GM23338 (cell line): ENCODE results near the gene SLC4A5. TPM values are rescaled to one million over a fixed set of nuclear protein-coding genes. Genes with fewer than 3 reads are reported as not detected.

Experiments used
- ATAC-seq: fragments of 200-7000 bp; cut with Tn5 transposase; 3 replicates; pipeline ENCODE4 v1.9.1; 2020
- DNase-seq: peaks from one replicate; pipeline ENCODE4 v3.0.0-alpha.2; 2015; ENCODE audit warnings: low spot score
- H2AFZ ChIP-seq: fragments of 200-600 bp; sonication (generic); 2 replicates; pipeline ENCODE4 v1.8.0; 2016; ENCODE audit warnings: antibody characterized with exemption, mild to moderate bottlenecking, moderate library complexity
- H3F3A ChIP-seq: fragments of 200-600 bp; sonication (generic); replicated peaks from 2 replicates; pipeline ENCODE4 v1.8.0; 2017; ENCODE audit warnings: antibody characterized with exemption, mixed run types, low read depth
- H3K27ac ChIP-seq: fragments of 200-600 bp; sonication (generic); 2 replicates; pipeline ENCODE4 v1.6.1; 2016; ENCODE audit warnings: low read depth
- H3K27me3 ChIP-seq: fragments of 200-600 bp; sonication (generic); 2 replicates; pipeline ENCODE4 v1.8.0; 2016; ENCODE audit warnings: mild to moderate bottlenecking, mixed run types, moderate library complexity; ENCODE audit not compliant: insufficient read depth
- H3K36me3 ChIP-seq: fragments of 200-600 bp; sonication (generic); 2 replicates; pipeline ENCODE4 v1.8.0; 2016; ENCODE audit warnings: mild to moderate bottlenecking; ENCODE audit not compliant: insufficient read depth
- H3K4me1 ChIP-seq: fragments of 200-600 bp; sonication (generic); 2 replicates; pipeline ENCODE4 v1.8.0; 2016; ENCODE audit warnings: mild to moderate bottlenecking, moderate library complexity; ENCODE audit not compliant: insufficient read depth
- H3K4me2 ChIP-seq: fragments of 200-600 bp; sonication (generic); 2 replicates; pipeline ENCODE4 v1.7.1; 2017; ENCODE audit warnings: mixed run types
- H3K4me3 ChIP-seq: fragments of 200-600 bp; sonication (generic); 2 replicates; pipeline ENCODE4 v1.6.1; 2016; ENCODE audit warnings: mixed run types
- H3K79me2 ChIP-seq: fragments of 200-600 bp; sonication (generic); replicated peaks from 2 replicates; pipeline ENCODE4 v1.8.0; 2017; ENCODE audit warnings: mild to moderate bottlenecking; ENCODE audit not compliant: insufficient read depth
- H3K9me2 ChIP-seq: fragments of 200-600 bp; sonication (generic); 2 replicates; pipeline ENCODE4 v1.8.0; 2017; ENCODE audit not compliant: insufficient read depth
- H4K20me1 ChIP-seq: fragments of 200-600 bp; sonication (generic); replicated peaks from 2 replicates; pipeline ENCODE4 v1.8.0; 2017; ENCODE audit warnings: mild to moderate bottlenecking; ENCODE audit not compliant: insufficient read depth
- H3K27ac Mint-ChIP-seq: 2 replicates; pipeline ENCODE4 v1.8.0; 2020; ENCODE audit warnings: inconsistent platforms, mild to moderate bottlenecking, moderate library complexity, mixed read lengths
- H3K27me3 Mint-ChIP-seq: 3 replicates; pipeline ENCODE4 v1.8.0; 2022; ENCODE audit warnings: low read depth, mild to moderate bottlenecking, moderate library complexity, mixed read lengths, inconsistent platforms; ENCODE audit not compliant: insufficient read depth, poor library complexity
- H3K36me3 Mint-ChIP-seq: 3 replicates; pipeline ENCODE4 v1.8.0; 2021; ENCODE audit warnings: low read depth, mild to moderate bottlenecking, inconsistent platforms, moderate library complexity, mixed read lengths
- H3K4me1 Mint-ChIP-seq: 3 replicates; pipeline ENCODE4 v1.8.0; 2020; ENCODE audit warnings: mild to moderate bottlenecking, inconsistent platforms, mixed read lengths
- H3K4me3 Mint-ChIP-seq: 3 replicates; pipeline ENCODE4 v1.8.0; 2021; ENCODE audit warnings: moderate library complexity, mild to moderate bottlenecking, inconsistent platforms, mixed read lengths
- H3K9me3 Mint-ChIP-seq: 3 replicates; pipeline ENCODE4 v1.8.0; 2020; ENCODE audit warnings: moderate library complexity, mild to moderate bottlenecking, inconsistent platforms, mixed read lengths
- CREB1 ChIP-seq: fragments of 250-450 bp; sonication (Bioruptor Pico); IDR thresholded peaks from 2 replicates; pipeline ENCODE4 v1.5.0; 2020; ENCODE audit warnings: low read depth, mild to moderate bottlenecking, moderate library complexity
- CTCF ChIP-seq, 2 experiments: fragments of 200-600 bp in 1 of 2; sonication (generic) in 1 of 2; conservative IDR thresholded peaks; 2 replicates each; pipeline versions ENCODE4 v1.5.1 to v1.6.1; 2016 to 2017; ENCODE audit warnings: antibody characterized with exemption in 2 of 2, low read depth in 2 of 2, mild to moderate bottlenecking in 2 of 2, moderate library complexity in 1 of 2
- EZH2 ChIP-seq: fragments of 200-600 bp; sonication (generic); IDR thresholded peaks from one replicate; pipeline ENCODE4 v1.8.0; 2017; ENCODE audit warnings: antibody characterized with exemption, mild to moderate bottlenecking, low read depth; ENCODE audit not compliant: unreplicated experiment
- EZH2phosphoT487 ChIP-seq: fragments of 200-600 bp; sonication (generic); IDR thresholded peaks from one replicate; pipeline ENCODE4 v1.8.1; 2018; ENCODE audit warnings: antibody characterized with exemption; ENCODE audit not compliant: unreplicated experiment
- JUNB ChIP-seq: IDR thresholded peaks from one replicate; pipeline ENCODE4 v1.6.1; 2016; ENCODE audit warnings: antibody characterized with exemption; ENCODE audit not compliant: unreplicated experiment
- POLR2AphosphoS5 ChIP-seq: IDR thresholded peaks from 2 replicates; pipeline ENCODE4 v1.6.1; 2016; ENCODE audit warnings: antibody characterized with exemption, low read depth
- STAT1 ChIP-seq: IDR thresholded peaks from one replicate; pipeline ENCODE4 v1.6.1; 2016; ENCODE audit warnings: antibody characterized with exemption; ENCODE audit not compliant: unreplicated experiment
- ZNF331 ChIP-seq: fragments of 250-450 bp; sonication (Bioruptor Pico); IDR thresholded peaks from 2 replicates; pipeline ENCODE4 v1.5.0; 2020; ENCODE audit warnings: low read depth, mild to moderate bottlenecking, moderate library complexity
- polyA plus RNA-seq: library from polyadenylated mRNA; unstranded; fragments of >200 nt; fragmentation: Nextera tagmentation; extraction: Ambion mirVana; gene quantifications from 2 replicates; pipeline ENCODE4 v1.2.1, GENCODE V29; 2016
- total RNA-seq: library from RNA; depleted of rRNA; stranded (reverse); fragments of >200 nt; shearing (Covaris generic); gene quantifications from 2 replicates; pipeline ENCODE4 v1.2.3, GENCODE V29; 2014
- TF ChIP-seq, protein P1 (sequence below): fragments of 250-450 bp; sonication (Bioruptor Pico); IDR thresholded peaks from 2 replicates; pipeline ENCODE4 v1.5.0; 2020; ENCODE audit warnings: mild to moderate bottlenecking, moderate library complexity
- TF ChIP-seq, protein P2 (sequence below): IDR thresholded peaks from 2 replicates; pipeline ENCODE4 v1.6.1; 2016; ENCODE audit warnings: antibody characterized with exemption

SLC4A5 gene
- total and polyA plus RNA-seq, 2 experiments from 2014 or later: 0.24 to 0.70 TPM

DNA sequence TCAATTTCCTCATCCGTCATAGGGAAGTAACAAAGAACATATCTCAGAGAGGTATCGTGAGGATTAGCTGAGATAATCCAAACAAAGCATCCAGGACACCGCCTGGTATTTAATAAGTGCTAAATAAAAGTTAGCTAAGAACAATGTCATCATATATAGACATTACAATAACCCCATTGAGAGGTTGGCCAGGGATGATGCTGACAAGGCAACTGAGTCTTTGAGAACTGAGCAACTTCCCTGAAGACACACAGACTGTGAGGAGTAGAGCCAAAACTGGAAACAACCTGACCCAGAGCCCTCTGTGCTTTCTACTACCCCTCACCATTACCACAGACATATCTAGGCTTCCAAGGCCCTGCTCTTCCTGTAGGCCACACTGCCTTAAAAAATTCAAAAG is 38.5 kb upstream of the SLC4A5 start:
- H3K4me3 ChIP-seq: no peak overlapping the region
- no peak overlapping the region for H3K27ac Mint-ChIP-seq
- H3K79me2 ChIP-seq: peaks cover 87% of the 10 kb centered on the region
- DNase-seq (no peak), ATAC-seq (no peak)
- no peak overlapping the region for H2AFZ ChIP-seq
- peaks cover 5% of the 10 kb centered on the region for H3K27me3 Mint-ChIP-seq
- H3K9me2 ChIP-seq: no peaks in the 10 kb centered on the region
- H3K9me3 Mint-ChIP-seq: no peaks in the 10 kb centered on the region
- peaks cover 6% of the 10 kb centered on the region for H3K36me3 ChIP-seq
- no peaks in the 10 kb centered on the region for H3K27me3 ChIP-seq
- H3K4me3 Mint-ChIP-seq: no peak overlapping the region
- H3K27ac ChIP-seq: no peak overlapping the region
- H3K36me3 Mint-ChIP-seq: peaks cover 7% of the 10 kb centered on the region
- H3K4me1 Mint-ChIP-seq: peaks cover 19% of the 10 kb centered on the region
- H3K4me1 ChIP-seq: peaks cover 19% of the 10 kb centered on the region
- TF ChIP-seq, protein P1, sequence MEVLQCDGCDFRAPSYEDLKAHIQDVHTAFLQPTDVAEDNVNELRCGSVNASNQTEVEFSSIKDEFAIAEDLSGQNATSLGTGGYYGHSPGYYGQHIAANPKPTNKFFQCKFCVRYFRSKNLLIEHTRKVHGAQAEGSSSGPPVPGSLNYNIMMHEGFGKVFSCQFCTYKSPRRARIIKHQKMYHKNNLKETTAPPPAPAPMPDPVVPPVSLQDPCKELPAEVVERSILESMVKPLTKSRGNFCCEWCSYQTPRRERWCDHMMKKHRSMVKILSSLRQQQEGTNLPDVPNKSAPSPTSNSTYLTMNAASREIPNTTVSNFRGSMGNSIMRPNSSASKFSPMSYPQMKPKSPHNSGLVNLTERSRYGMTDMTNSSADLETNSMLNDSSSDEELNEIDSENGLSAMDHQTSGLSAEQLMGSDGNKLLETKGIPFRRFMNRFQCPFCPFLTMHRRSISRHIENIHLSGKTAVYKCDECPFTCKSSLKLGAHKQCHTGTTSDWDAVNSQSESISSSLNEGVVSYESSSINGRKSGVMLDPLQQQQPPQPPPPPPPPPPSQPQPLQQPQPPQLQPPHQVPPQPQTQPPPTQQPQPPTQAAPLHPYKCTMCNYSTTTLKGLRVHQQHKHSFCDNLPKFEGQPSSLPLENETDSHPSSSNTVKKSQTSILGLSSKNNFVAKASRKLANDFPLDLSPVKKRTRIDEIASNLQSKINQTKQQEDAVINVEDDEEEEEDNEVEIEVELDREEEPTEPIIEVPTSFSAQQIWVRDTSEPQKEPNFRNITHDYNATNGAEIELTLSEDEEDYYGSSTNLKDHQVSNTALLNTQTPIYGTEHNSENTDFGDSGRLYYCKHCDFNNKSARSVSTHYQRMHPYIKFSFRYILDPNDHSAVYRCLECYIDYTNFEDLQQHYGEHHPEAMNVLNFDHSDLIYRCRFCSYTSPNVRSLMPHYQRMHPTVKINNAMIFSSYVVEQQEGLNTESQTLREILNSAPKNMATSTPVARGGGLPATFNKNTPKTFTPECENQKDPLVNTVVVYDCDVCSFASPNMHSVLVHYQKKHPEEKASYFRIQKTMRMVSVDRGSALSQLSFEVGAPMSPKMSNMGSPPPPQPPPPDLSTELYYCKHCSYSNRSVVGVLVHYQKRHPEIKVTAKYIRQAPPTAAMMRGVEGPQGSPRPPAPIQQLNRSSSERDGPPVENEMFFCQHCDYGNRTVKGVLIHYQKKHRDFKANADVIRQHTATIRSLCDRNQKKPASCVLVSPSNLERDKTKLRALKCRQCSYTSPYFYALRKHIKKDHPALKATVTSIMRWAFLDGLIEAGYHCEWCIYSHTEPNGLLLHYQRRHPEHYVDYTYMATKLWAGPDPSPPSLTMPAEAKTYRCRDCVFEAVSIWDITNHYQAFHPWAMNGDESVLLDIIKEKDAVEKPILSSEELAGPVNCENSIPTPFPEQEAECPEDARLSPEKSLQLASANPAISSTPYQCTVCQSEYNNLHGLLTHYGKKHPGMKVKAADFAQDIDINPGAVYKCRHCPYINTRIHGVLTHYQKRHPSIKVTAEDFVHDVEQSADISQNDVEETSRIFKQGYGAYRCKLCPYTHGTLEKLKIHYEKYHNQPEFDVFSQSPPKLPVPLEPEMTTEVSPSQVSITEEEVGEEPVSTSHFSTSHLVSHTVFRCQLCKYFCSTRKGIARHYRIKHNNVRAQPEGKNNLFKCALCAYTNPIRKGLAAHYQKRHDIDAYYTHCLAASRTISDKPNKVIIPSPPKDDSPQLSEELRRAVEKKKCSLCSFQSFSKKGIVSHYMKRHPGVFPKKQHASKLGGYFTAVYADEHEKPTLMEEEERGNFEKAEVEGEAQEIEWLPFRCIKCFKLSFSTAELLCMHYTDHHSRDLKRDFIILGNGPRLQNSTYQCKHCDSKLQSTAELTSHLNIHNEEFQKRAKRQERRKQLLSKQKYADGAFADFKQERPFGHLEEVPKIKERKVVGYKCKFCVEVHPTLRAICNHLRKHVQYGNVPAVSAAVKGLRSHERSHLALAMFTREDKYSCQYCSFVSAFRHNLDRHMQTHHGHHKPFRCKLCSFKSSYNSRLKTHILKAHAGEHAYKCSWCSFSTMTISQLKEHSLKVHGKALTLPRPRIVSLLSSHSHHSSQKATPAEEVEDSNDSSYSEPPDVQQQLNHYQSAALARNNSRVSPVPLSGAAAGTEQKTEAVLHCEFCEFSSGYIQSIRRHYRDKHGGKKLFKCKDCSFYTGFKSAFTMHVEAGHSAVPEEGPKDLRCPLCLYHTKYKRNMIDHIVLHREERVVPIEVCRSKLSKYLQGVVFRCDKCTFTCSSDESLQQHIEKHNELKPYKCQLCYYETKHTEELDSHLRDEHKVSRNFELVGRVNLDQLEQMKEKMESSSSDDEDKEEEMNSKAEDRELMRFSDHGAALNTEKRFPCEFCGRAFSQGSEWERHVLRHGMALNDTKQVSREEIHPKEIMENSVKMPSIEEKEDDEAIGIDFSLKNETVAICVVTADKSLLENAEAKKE (CRISPR knock-in tag): no peak
- TF ChIP-seq, protein P2, sequence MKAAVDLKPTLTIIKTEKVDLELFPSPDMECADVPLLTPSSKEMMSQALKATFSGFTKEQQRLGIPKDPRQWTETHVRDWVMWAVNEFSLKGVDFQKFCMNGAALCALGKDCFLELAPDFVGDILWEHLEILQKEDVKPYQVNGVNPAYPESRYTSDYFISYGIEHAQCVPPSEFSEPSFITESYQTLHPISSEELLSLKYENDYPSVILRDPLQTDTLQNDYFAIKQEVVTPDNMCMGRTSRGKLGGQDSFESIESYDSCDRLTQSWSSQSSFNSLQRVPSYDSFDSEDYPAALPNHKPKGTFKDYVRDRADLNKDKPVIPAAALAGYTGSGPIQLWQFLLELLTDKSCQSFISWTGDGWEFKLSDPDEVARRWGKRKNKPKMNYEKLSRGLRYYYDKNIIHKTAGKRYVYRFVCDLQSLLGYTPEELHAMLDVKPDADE: no peak
- no peak for TF ChIP-seq ZNF331
- TF ChIP-seq CTCF (conservative IDR thresholded peaks at IDR 0.05; ENCODE audit: low read depth in 2 of 2): no peak
- no peak for TF ChIP-seq POLR2AphosphoS5
- no peak for TF ChIP-seq EZH2phosphoT487
- no peak for TF ChIP-seq EZH2
- no peak for TF ChIP-seq CREB1 (CRISPR knock-in tag)
- no peak for TF ChIP-seq STAT1
- no peak for TF ChIP-seq JUNB
- H4K20me1 ChIP-seq: peaks cover 55% of the 10 kb centered on the region
- H3K4me2 ChIP-seq: no peak overlapping the region
- no peaks in the 10 kb centered on the region for H3F3A ChIP-seq
